Esophagus muscularis mucosa (tissue), 4 donors: ENCODE measurements around the gene CEP104. TPM values are rescaled to one million over a fixed set of nuclear protein-coding genes. Genes with fewer than 3 reads are reported as not detected.
A peak's percentile ranks its signal among the peaks of the same experiment; 100 is the strongest.

Experiments
- DNase-seq: peaks from one replicate; pipeline ENCODE4 v3.0.0-alpha.2; 2017; ENCODE audit errors: extremely low spot score
- H3K27ac ChIP-seq, 4 donors: fragments of 200-600 bp; sonication (generic); replicated peaks in 1 of 4; 1 replicate in 3 of 4; 2 replicates in 1 of 4; pipeline ENCODE4 v1.5.1; 2016 to 2019; ENCODE audit warnings: mild to moderate bottlenecking in 1 of 4
- H3K27me3 ChIP-seq, 4 donors: fragments of 200-600 bp; sonication (generic); one replicate each; pipeline versions ENCODE4 v1.5.1 to v1.6.0; 2016 to 2019
- H3K36me3 ChIP-seq, 4 donors: fragments of 200-600 bp; sonication (generic); one replicate each; pipeline ENCODE4 v1.5.1; 2016 to 2019
- H3K4me1 ChIP-seq, 4 donors: fragments of 200-600 bp; sonication (generic); one replicate each; pipeline ENCODE4 v1.5.1; 2016 to 2019
- H3K4me3 ChIP-seq, 4 donors: fragments of 200-600 bp; sonication (generic); 1 replicate in 2 of 4; 2 replicates in 2 of 4; pipeline ENCODE4 v1.5.1; 2016 to 2019; ENCODE audit warnings: mild to moderate bottlenecking in 4 of 4, moderate library complexity in 1 of 4
- H3K9me3 ChIP-seq, 4 donors: fragments of 200-600 bp; sonication (generic); 1 replicate in 3 of 4; 2 replicates in 1 of 4; pipeline ENCODE4 v1.5.1; 2016 to 2019
- CTCF ChIP-seq, 3 experiments: fragments of 200-600 bp in 2 of 3; fragments of 450-650 bp in 1 of 3; sonication (generic) in 2 of 3; IDR thresholded peaks; one replicate each; pipeline ENCODE4 v1.5.1; 2017 to 2019; ENCODE audit warnings: antibody characterized with exemption in 3 of 3, mild to moderate bottlenecking in 2 of 3, moderate library complexity in 1 of 3
- EP300 ChIP-seq: sonication (generic); formaldehyde crosslinking; IDR thresholded peaks from one replicate; pipeline ENCODE4 v1.6.1; 2017; ENCODE audit warnings: antibody characterized with exemption
- POLR2A ChIP-seq: fragments of 450-650 bp; IDR thresholded peaks from one replicate; pipeline ENCODE4 v1.6.1; 2017; ENCODE audit warnings: antibody characterized with exemption, moderate library complexity, mild to moderate bottlenecking, low read depth
- POLR2AphosphoS5 ChIP-seq, 2 donors: sonication (generic); formaldehyde crosslinking; IDR thresholded peaks; one replicate each; pipeline ENCODE4 v1.6.1; 2017; ENCODE audit warnings: antibody characterized with exemption in 2 of 2
- WGBS: methylation state at CpG from one replicate; pipeline ENCODE4 v1.1.5; 2018; 5-methylcytosine and 5-hydroxymethylcytosine counted together
- intact Hi-C: fragments of 100-400 bp; cut with DNase I; formaldehyde crosslinking; loops from one replicate; pipeline ENCODE4 v1.15.1; 2023
- total RNA-seq, 4 donors: library from RNA; depleted of rRNA; stranded (reverse); fragments of >200 nt; gene quantifications; one replicate each; pipeline versions ENCODE4 v1.1.0 to v1.2.1, GENCODE V29; 2016

CEP104 gene
- total RNA-seq, 4 donors from 2014 or later, result 42.7 to 84.2 (median 69.8) TPM

GRCh38 chr1:3799976-3800685 is 56.9 kb downstream of the CEP104 start:
- no peak for DNase-seq
- Histone ChIP-seq H3K9me3 (no peaks in the 10 kb centered on the region), H3K4me3 (no peak overlapping the region), H3K27me3 (peaks cover 0 to 31% (median 5%) of the 10 kb centered on the region in 4 donors), H3K36me3 (no peaks in the 10 kb centered on the region), H3K4me1 (peaks cover 12 to 19% (median 14%) of the 10 kb centered on the region in 4 donors), H3K27ac (no peak overlapping the region)
- intact Hi-C loops, result loop anchor here (10.0 kb wide), 1 partner anchor 95 kb away; no protein-coding TSS in a partner anchor
- 92% methylated on average over 9 of the region's 11 CpGs for WGBS
- TF ChIP-seq POLR2A, result no peak
- no peak for TF ChIP-seq EP300
- no peak for TF ChIP-seq CTCF (IDR thresholded peaks at IDR 0.05)
- TF ChIP-seq POLR2AphosphoS5 (IDR thresholded peaks at IDR 0.05), result no peak

GRCh38 chr1:3796215-3797061 is 60.6 kb downstream of the CEP104 start, which contains the start of gene LRRC47:
LRRC47 (minus strand) TSS chr1:3796498; CDS start chr1:3796476, 22 bp downstream.
- Histone ChIP-seq H3K9me3 (no peaks in the 10 kb centered on the region), H3K4me3 (peak within 1 kb of the TSS; percentile 86 to 99 (median 92)), H3K36me3 (peaks cover 0 to 14% (median 0%) of the 10 kb centered on the region in 4 donors), H3K27ac (peak within 1 kb of the TSS; percentile 68 to 91 (median 83)), H3K27me3 (peaks cover 0 to 14% (median 5%) of the 10 kb centered on the region in 4 donors), H3K4me1 (peaks cover 34 to 52% (median 43%) of the 10 kb centered on the region in 4 donors)
- peak; percentile 98 for DNase-seq
- WGBS, result 4% methylated on average over 22 of the region's 60 CpGs
- intact Hi-C loops, result loop anchor here (10.0 kb wide), 1 partner anchor 98 kb away; no protein-coding TSS in a partner anchor
- peak; percentile 0 for TF ChIP-seq EP300
- TF ChIP-seq POLR2A, result no peak
- peak in 2 of 3 experiments; percentile 20 to 26 for TF ChIP-seq CTCF (IDR thresholded peaks at IDR 0.05)
- TF ChIP-seq POLR2AphosphoS5 (IDR thresholded peaks at IDR 0.05), result peak; percentile 89 to 95

- H3K27me3 ChIP-seq, result peaks cover 0 to 12% (median 4%) of the 10 kb centered on the region in 4 donors
- TF ChIP-seq POLR2AphosphoS5 (IDR thresholded peaks at IDR 0.05) (no peak), CTCF (IDR thresholded peaks at IDR 0.05) (no peak), EP300 (no peak), POLR2A (no peak)
- H3K4me3 ChIP-seq, result peak overlapping the region; percentile 86 to 99 (median 92)
- H3K9me3 ChIP-seq, result no peaks in the 10 kb centered on the region
- WGBS, result 11% methylated on average over 15 of the region's 53 CpGs
- peaks cover 34 to 60% (median 48%) of the 10 kb centered on the region in 4 donors for H3K4me1 ChIP-seq
- peaks cover 0 to 21% (median 2%) of the 10 kb centered on the region in 4 donors for H3K36me3 ChIP-seq
- peak overlapping the region; percentile 68 to 91 (median 83) for H3K27ac ChIP-seq
- intact Hi-C loops, result loop anchor here (10.0 kb wide), 1 partner anchor 99 kb away; no protein-coding TSS in a partner anchor
- no peak for DNase-seq
These were observed 61.4 kb downstream of the CEP104 start for GRCh38 chr1:3795453-3796214.

- Histone ChIP-seq H3K4me1 (peaks cover 32 to 77% (median 55%) of the 10 kb centered on the region in 4 donors), H3K27me3 (no peaks in the 10 kb centered on the region), H3K36me3 (peaks cover 11 to 68% (median 30%) of the 10 kb centered on the region in 4 donors), H3K27ac (no peak overlapping the region), H3K9me3 (no peaks in the 10 kb centered on the region), H3K4me3 (no peak overlapping the region)
- intact Hi-C loops, result loop anchor here (10.0 kb wide), 1 partner anchor 104 kb away; no protein-coding TSS in a partner anchor
- 81% methylated on average over 13 of the region's 18 CpGs for WGBS
- DNase-seq, result no peak
- TF ChIP-seq POLR2AphosphoS5 (IDR thresholded peaks at IDR 0.05) (no peak), CTCF (IDR thresholded peaks at IDR 0.05) (no peak), POLR2A (no peak), EP300 (no peak)
These were observed 66.1 kb downstream of the CEP104 start for GRCh38 chr1:3790952-3791351.
